Measurements from ENCODE around the gene GFY.

DNA sequence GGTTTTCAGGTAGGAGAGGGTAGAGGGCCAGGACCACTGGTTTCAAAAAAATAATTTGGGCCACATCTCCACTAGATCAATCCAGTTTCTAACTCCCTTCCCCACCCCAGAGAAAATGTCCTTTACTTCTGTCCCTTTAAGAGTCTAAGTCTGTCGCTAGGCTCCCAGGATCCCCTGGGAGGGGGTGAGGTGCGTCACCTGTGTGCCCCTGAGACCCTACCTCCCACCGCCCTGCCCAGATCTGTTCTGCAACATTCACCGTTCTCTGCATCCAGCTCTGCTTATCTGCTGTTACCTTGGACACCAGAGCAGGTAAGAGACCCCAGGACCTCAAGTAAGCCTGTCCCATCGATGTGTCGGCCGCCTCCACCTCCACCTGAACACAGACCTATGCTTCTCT, at the start of gene GFY:
- TF ChIP-seq ZFP3 (CRISPR knock-in tag; IDR thresholded peaks at IDR 0.05) (no peak), ZNF8 (CRISPR knock-in tag; IDR thresholded peaks at IDR 0.05) (no peak), BACH2 (CRISPR knock-in tag; IDR thresholded peaks at IDR 0.05; ENCODE audit: borderline replicate concordance) (no peak), OSR1 (CRISPR knock-in tag; IDR thresholded peaks at IDR 0.05) (no peak), RARB (CRISPR knock-in tag; IDR thresholded peaks at IDR 0.05) (no peak)
- TF ChIP-seq, protein P1, sequence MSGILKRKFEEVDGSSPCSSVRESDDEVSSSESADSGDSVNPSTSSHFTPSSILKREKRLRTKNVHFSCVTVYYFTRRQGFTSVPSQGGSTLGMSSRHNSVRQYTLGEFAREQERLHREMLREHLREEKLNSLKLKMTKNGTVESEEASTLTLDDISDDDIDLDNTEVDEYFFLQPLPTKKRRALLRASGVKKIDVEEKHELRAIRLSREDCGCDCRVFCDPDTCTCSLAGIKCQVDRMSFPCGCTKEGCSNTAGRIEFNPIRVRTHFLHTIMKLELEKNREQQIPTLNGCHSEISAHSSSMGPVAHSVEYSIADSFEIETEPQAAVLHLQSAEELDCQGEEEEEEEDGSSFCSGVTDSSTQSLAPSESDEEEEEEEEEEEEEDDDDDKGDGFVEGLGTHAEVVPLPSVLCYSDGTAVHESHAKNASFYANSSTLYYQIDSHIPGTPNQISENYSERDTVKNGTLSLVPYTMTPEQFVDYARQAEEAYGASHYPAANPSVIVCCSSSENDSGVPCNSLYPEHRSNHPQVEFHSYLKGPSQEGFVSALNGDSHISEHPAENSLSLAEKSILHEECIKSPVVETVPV (CRISPR knock-in tag; IDR thresholded peaks at IDR 0.05), result no peak
- TF ChIP-seq, protein P2, sequence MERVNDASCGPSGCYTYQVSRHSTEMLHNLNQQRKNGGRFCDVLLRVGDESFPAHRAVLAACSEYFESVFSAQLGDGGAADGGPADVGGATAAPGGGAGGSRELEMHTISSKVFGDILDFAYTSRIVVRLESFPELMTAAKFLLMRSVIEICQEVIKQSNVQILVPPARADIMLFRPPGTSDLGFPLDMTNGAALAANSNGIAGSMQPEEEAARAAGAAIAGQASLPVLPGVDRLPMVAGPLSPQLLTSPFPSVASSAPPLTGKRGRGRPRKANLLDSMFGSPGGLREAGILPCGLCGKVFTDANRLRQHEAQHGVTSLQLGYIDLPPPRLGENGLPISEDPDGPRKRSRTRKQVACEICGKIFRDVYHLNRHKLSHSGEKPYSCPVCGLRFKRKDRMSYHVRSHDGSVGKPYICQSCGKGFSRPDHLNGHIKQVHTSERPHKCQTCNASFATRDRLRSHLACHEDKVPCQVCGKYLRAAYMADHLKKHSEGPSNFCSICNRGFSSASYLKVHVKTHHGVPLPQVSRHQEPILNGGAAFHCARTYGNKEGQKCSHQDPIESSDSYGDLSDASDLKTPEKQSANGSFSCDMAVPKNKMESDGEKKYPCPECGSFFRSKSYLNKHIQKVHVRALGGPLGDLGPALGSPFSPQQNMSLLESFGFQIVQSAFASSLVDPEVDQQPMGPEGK (CRISPR knock-in tag; IDR thresholded peaks at IDR 0.05; ENCODE audit: borderline replicate concordance), result no peak
